Testis (tissue), 2 donors: ENCODE results near the gene PTPRC.

Experiments used
- POLR2A ChIP-seq: fragments of 450-650 bp; IDR thresholded peaks from one replicate; pipeline ENCODE4 v1.6.1; 2017; ENCODE audit warnings: antibody characterized with exemption, mild to moderate bottlenecking, moderate library complexity
- TF ChIP-seq, protein P1 (sequence below), 3 experiments: fragments of 450-650 bp in 2 of 3; fragments of 200-600 bp in 1 of 3; sonication (generic) in 1 of 3; IDR thresholded peaks; one replicate each; pipeline ENCODE4 v1.5.1; 2016 to 2019; ENCODE audit warnings: antibody characterized with exemption in 3 of 3, mild to moderate bottlenecking in 2 of 3, moderate library complexity in 1 of 3

DNA sequence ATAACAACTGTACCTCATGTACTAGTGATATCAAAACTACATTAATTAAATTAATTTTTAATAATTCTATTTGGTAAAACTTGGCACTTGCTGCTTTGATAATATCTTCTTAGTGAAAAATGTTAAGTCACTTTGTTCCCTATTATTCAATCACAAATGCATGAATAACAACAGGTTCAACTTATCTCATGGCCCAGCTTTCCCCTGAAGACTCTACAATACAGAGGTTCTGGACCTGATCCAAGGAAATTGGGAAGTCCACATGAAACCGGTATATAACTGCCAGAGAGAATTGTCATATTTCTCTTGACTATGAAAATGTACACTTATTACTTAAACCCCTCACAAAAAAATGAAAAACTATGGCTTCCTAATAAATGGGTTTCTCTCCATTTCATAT is 33.9 kb upstream of the PTPRC start:
- TF ChIP-seq, protein P1, sequence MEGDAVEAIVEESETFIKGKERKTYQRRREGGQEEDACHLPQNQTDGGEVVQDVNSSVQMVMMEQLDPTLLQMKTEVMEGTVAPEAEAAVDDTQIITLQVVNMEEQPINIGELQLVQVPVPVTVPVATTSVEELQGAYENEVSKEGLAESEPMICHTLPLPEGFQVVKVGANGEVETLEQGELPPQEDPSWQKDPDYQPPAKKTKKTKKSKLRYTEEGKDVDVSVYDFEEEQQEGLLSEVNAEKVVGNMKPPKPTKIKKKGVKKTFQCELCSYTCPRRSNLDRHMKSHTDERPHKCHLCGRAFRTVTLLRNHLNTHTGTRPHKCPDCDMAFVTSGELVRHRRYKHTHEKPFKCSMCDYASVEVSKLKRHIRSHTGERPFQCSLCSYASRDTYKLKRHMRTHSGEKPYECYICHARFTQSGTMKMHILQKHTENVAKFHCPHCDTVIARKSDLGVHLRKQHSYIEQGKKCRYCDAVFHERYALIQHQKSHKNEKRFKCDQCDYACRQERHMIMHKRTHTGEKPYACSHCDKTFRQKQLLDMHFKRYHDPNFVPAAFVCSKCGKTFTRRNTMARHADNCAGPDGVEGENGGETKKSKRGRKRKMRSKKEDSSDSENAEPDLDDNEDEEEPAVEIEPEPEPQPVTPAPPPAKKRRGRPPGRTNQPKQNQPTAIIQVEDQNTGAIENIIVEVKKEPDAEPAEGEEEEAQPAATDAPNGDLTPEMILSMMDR (IDR thresholded peaks at IDR 0.05): no peak
- TF ChIP-seq POLR2A: no peak
